ENCODE data around the gene KIAA1549.
"Not testable (repeated sequence)": the region's sequence is repeated elsewhere in the genome, so short reads cannot be mapped to it uniquely, and the experiment has no call there.

The KIAA1549 gene

GRCh38 chr7:138941545-138941944 lies 39.6 kb downstream of the KIAA1549 start:
- no peak for DNase-seq

GRCh38 chr7:138940602-138941001 lies 40.6 kb downstream of the KIAA1549 start:
- not testable (repeated sequence) for DNase-seq

- DNase-seq = no peak
Observed at GRCh38 chr7:138937484-138937883, 43.7 kb downstream of the KIAA1549 start.

GRCh38 chr7:138935465-138936011 lies 45.7 kb downstream of the KIAA1549 start:
- peak; percentile 25 to 71 for DNase-seq

GRCh38 chr7:138934861-138935260 lies 46.3 kb downstream of the KIAA1549 start:
- DNase-seq = peak in 1 of 2 experiments; percentile 22

- no peak for DNase-seq
Observed at GRCh38 chr7:138934367-138934766, 46.8 kb downstream of the KIAA1549 start.

- DNase-seq = no peak
Observed at GRCh38 chr7:138932870-138933269, 48.3 kb downstream of the KIAA1549 start.

GRCh38 chr7:138932427-138932826 lies 48.8 kb downstream of the KIAA1549 start:
- no peak for DNase-seq

- DNase-seq = no peak
Observed at GRCh38 chr7:138929969-138930368, 51.2 kb downstream of the KIAA1549 start.

- DNase-seq = no peak
Observed at GRCh38 chr7:138926241-138926612, 55.0 kb downstream of the KIAA1549 start.

GRCh38 chr7:138924501-138925225 lies 56.5 kb downstream of the KIAA1549 start:
- DNase-seq = no peak

- DNase-seq = no peak
Observed at GRCh38 chr7:138921277-138921676, 59.9 kb downstream of the KIAA1549 start.

GRCh38 chr7:138919911-138920310 lies 61.3 kb downstream of the KIAA1549 start:
- DNase-seq = no peak

- no peak for DNase-seq
Observed at GRCh38 chr7:138919216-138919615, 62.0 kb downstream of the KIAA1549 start.

- no peak for DNase-seq
Observed at GRCh38 chr7:138918756-138919155, 62.4 kb downstream of the KIAA1549 start.

GRCh38 chr7:138918176-138918575 lies 63.0 kb downstream of the KIAA1549 start:
- no peak for DNase-seq

GRCh38 chr7:138917771-138918170 lies 63.4 kb downstream of the KIAA1549 start:
- no peak for DNase-seq

- DNase-seq = no peak
Observed at GRCh38 chr7:138916731-138917130, 64.5 kb downstream of the KIAA1549 start.

- no peak for DNase-seq
Observed at GRCh38 chr7:138916275-138916674, 64.9 kb downstream of the KIAA1549 start.

- no peak for DNase-seq
Observed at GRCh38 chr7:138913783-138914182, 67.4 kb downstream of the KIAA1549 start.

GRCh38 chr7:138911007-138911406 lies 70.2 kb downstream of the KIAA1549 start:
- DNase-seq = no peak

- DNase-seq = no peak
Observed at GRCh38 chr7:138907850-138908249, 73.3 kb downstream of the KIAA1549 start.

- DNase-seq = no peak
Observed at GRCh38 chr7:138907201-138907847, 73.9 kb downstream of the KIAA1549 start.

GRCh38 chr7:138903859-138904435 lies 77.2 kb downstream of the KIAA1549 start:
- DNase-seq = no peak

Measured in SW 1271 (cell line).